ENCODE results near the gene HP1BP3.

DNA sequence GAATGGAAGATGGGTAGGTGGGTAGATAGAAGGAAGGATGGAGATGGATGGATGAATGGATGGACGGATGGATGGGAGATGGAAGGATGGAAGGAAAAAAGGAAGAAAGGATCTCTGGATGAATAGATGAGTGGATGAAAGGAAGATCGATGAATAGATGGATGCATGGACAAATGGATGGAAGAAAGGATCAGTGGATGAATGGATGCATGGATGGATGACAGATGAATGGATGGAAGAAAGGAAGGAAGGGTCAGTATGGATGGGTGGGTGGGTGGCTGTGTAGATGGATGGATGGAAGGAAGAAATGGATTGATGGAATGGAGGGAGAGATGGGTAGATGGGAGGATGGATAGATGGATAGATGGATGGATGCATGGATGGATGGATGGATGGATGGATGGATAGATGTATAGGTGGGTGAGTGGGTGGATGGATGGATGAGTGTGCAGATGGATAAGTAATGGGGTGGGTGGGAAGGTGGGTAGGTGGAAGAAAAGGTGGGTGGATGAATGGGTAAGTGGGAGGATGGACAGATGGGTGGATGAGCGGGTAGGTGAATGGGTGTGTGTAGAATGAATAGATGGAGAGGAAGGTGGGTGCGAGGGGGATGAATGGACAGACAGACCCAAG lies 83.9 kb downstream of the HP1BP3 start:
- no peak for TF ChIP-seq POLR2A (IDR thresholded peaks at IDR 0.05)
- TF ChIP-seq, protein P1, sequence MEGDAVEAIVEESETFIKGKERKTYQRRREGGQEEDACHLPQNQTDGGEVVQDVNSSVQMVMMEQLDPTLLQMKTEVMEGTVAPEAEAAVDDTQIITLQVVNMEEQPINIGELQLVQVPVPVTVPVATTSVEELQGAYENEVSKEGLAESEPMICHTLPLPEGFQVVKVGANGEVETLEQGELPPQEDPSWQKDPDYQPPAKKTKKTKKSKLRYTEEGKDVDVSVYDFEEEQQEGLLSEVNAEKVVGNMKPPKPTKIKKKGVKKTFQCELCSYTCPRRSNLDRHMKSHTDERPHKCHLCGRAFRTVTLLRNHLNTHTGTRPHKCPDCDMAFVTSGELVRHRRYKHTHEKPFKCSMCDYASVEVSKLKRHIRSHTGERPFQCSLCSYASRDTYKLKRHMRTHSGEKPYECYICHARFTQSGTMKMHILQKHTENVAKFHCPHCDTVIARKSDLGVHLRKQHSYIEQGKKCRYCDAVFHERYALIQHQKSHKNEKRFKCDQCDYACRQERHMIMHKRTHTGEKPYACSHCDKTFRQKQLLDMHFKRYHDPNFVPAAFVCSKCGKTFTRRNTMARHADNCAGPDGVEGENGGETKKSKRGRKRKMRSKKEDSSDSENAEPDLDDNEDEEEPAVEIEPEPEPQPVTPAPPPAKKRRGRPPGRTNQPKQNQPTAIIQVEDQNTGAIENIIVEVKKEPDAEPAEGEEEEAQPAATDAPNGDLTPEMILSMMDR (IDR thresholded peaks at IDR 0.05), result no peak
- TF ChIP-seq EP300 (IDR thresholded peaks at IDR 0.05), result no peak
